Activated naive CD8-positive, alpha-beta T cell (primary cell): Measurements from ENCODE around the gene KDF1.
A peak's percentile ranks its signal among the peaks of the same experiment; 100 is the strongest.
"Not testable (repeated sequence)": the region's sequence is repeated elsewhere in the genome, so short reads cannot be mapped to it uniquely, and the experiment has no call there.

ENCODE experiments used
- H3K27ac Mint-ChIP-seq: one replicate; pipeline ENCODE4 v1.8.0; 2021; ENCODE audit warnings: mixed read lengths
- H3K27me3 Mint-ChIP-seq: one replicate; pipeline ENCODE4 v1.8.0; 2021; ENCODE audit warnings: mixed read lengths
- H3K36me3 Mint-ChIP-seq: one replicate; pipeline ENCODE4 v1.8.0; 2021; ENCODE audit warnings: mixed read lengths
- H3K4me1 Mint-ChIP-seq: one replicate; pipeline ENCODE4 v1.8.0; 2021; ENCODE audit warnings: low read depth, mixed read lengths
- H3K4me3 Mint-ChIP-seq: one replicate; pipeline ENCODE4 v1.8.0; 2021; ENCODE audit warnings: mild to moderate bottlenecking, mixed read lengths
- H3K9me3 Mint-ChIP-seq: one replicate; pipeline ENCODE4 v1.8.0; 2021; ENCODE audit warnings: low read depth, mixed read lengths

The KDF1 gene

GRCh38 chr1:26949926-26950319, 10.3 kb downstream of the KDF1 start:
- Mint-ChIP-seq H3K27ac (no peak overlapping the region), H3K36me3 (peaks cover 5% of the 10 kb centered on the region)

GRCh38 chr1:26949266-26949925, 10.9 kb downstream of the KDF1 start:
- Mint-ChIP-seq H3K27me3 (no peaks in the 10 kb centered on the region), H3K4me3 (no peak overlapping the region), H3K36me3 (peaks cover 5% of the 10 kb centered on the region)

More at GRCh38 chr1:26949926-26950319, 10.3 kb downstream of the KDF1 start:
- H3K4me3 Mint-ChIP-seq = no peak overlapping the region
- H3K4me1 Mint-ChIP-seq = peaks cover 1% of the 10 kb centered on the region
- no peaks in the 10 kb centered on the region for H3K27me3 Mint-ChIP-seq
- H3K9me3 Mint-ChIP-seq = no peaks in the 10 kb centered on the region

GRCh38 chr1:26948725-26949057, 11.6 kb downstream of the KDF1 start:
- H3K9me3 Mint-ChIP-seq, H3K27ac Mint-ChIP-seq, H3K4me1 Mint-ChIP-seq, H3K27me3 Mint-ChIP-seq, H3K4me3 Mint-ChIP-seq, H3K36me3 Mint-ChIP-seq: not testable (repeated sequence)

More at GRCh38 chr1:26949266-26949925, 10.9 kb downstream of the KDF1 start:
- H3K27ac Mint-ChIP-seq = no peak overlapping the region
- peaks cover 1% of the 10 kb centered on the region for H3K4me1 Mint-ChIP-seq
- H3K9me3 Mint-ChIP-seq = no peaks in the 10 kb centered on the region

- Mint-ChIP-seq H3K9me3 (no peaks in the 10 kb centered on the region), H3K4me3 (no peak overlapping the region), H3K36me3 (peaks cover 5% of the 10 kb centered on the region), H3K27ac (no peak overlapping the region), H3K27me3 (no peaks in the 10 kb centered on the region), H3K4me1 (peaks cover 1% of the 10 kb centered on the region)
These were observed 14.0 kb downstream of the KDF1 start for GRCh38 chr1:26946270-26946669.

GRCh38 chr1:26945728-26946127, 14.5 kb downstream of the KDF1 start:
- H3K27me3 Mint-ChIP-seq = no peaks in the 10 kb centered on the region
- H3K4me3 Mint-ChIP-seq = no peak overlapping the region
- no peak overlapping the region for H3K27ac Mint-ChIP-seq
- H3K4me1 Mint-ChIP-seq = peaks cover 1% of the 10 kb centered on the region
- no peaks in the 10 kb centered on the region for H3K9me3 Mint-ChIP-seq
- H3K36me3 Mint-ChIP-seq = peaks cover 3% of the 10 kb centered on the region

GRCh38 chr1:26945138-26945537, 15.1 kb downstream of the KDF1 start:
- Mint-ChIP-seq H3K4me1 (peaks cover 1% of the 10 kb centered on the region), H3K4me3 (no peak overlapping the region), H3K36me3 (peaks cover 2% of the 10 kb centered on the region), H3K9me3 (no peaks in the 10 kb centered on the region), H3K27me3 (no peaks in the 10 kb centered on the region), H3K27ac (no peak overlapping the region)

- Mint-ChIP-seq H3K4me1 (no peaks in the 10 kb centered on the region), H3K27me3 (no peaks in the 10 kb centered on the region), H3K36me3 (peaks cover 2% of the 10 kb centered on the region), H3K27ac (no peak overlapping the region), H3K4me3 (no peak overlapping the region), H3K9me3 (no peaks in the 10 kb centered on the region)
These were observed 17.6 kb downstream of the KDF1 start for GRCh38 chr1:26942656-26943055.

- Mint-ChIP-seq H3K36me3 (peaks cover 2% of the 10 kb centered on the region), H3K4me1 (no peaks in the 10 kb centered on the region), H3K9me3 (no peaks in the 10 kb centered on the region), H3K27me3 (no peaks in the 10 kb centered on the region), H3K27ac (no peak overlapping the region), H3K4me3 (no peak overlapping the region)
These were observed 19.0 kb downstream of the KDF1 start for GRCh38 chr1:26941311-26941710.

- H3K9me3 Mint-ChIP-seq = no peaks in the 10 kb centered on the region
- no peak overlapping the region for H3K4me3 Mint-ChIP-seq
- H3K4me1 Mint-ChIP-seq = no peaks in the 10 kb centered on the region
- no peak overlapping the region for H3K27ac Mint-ChIP-seq
- H3K36me3 Mint-ChIP-seq = peaks cover 4% of the 10 kb centered on the region
- no peaks in the 10 kb centered on the region for H3K27me3 Mint-ChIP-seq
These were observed 21.6 kb downstream of the KDF1 start for GRCh38 chr1:26938659-26939025.

GRCh38 chr1:26938004-26938658, 22.1 kb downstream of the KDF1 start:
- Mint-ChIP-seq H3K4me3 (no peak overlapping the region), H3K4me1 (no peaks in the 10 kb centered on the region), H3K9me3 (no peaks in the 10 kb centered on the region), H3K27me3 (no peaks in the 10 kb centered on the region), H3K27ac (no peak overlapping the region), H3K36me3 (peaks cover 4% of the 10 kb centered on the region)

- Mint-ChIP-seq H3K9me3 (no peaks in the 10 kb centered on the region), H3K36me3 (peaks cover 2% of the 10 kb centered on the region), H3K27ac (no peak overlapping the region), H3K27me3 (no peaks in the 10 kb centered on the region), H3K4me1 (no peaks in the 10 kb centered on the region), H3K4me3 (no peak overlapping the region)
These were observed 23.4 kb downstream of the KDF1 start for GRCh38 chr1:26936823-26937222.

- Mint-ChIP-seq H3K36me3 (peaks cover 8% of the 10 kb centered on the region), H3K4me3 (no peak overlapping the region)
These were observed 27.7 kb downstream of the KDF1 start for GRCh38 chr1:26932531-26932930.

GRCh38 chr1:26923711-26924110, 36.6 kb downstream of the KDF1 start:
- Mint-ChIP-seq H3K27me3 (no peaks in the 10 kb centered on the region), H3K36me3 (peaks cover 13% of the 10 kb centered on the region), H3K27ac (peak overlapping the region; percentile 97), H3K9me3 (no peaks in the 10 kb centered on the region), H3K4me3 (peak overlapping the region; percentile 93), H3K4me1 (peaks cover 50% of the 10 kb centered on the region)

More at GRCh38 chr1:26932531-26932930, 27.7 kb downstream of the KDF1 start:
- Mint-ChIP-seq H3K4me1 (peaks cover 7% of the 10 kb centered on the region), H3K27ac (no peak overlapping the region), H3K9me3 (no peaks in the 10 kb centered on the region), H3K27me3 (no peaks in the 10 kb centered on the region)

- Mint-ChIP-seq H3K4me3 (peak overlapping the region; percentile 93), H3K27me3 (no peaks in the 10 kb centered on the region), H3K9me3 (no peaks in the 10 kb centered on the region), H3K4me1 (peaks cover 45% of the 10 kb centered on the region), H3K27ac (peak overlapping the region; percentile 97), H3K36me3 (peaks cover 8% of the 10 kb centered on the region)
These were observed 37.4 kb downstream of the KDF1 start for GRCh38 chr1:26922901-26923300.

GRCh38 chr1:26922431-26922729, 37.9 kb downstream of the KDF1 start:
- peaks cover 8% of the 10 kb centered on the region for H3K36me3 Mint-ChIP-seq
- peaks cover 44% of the 10 kb centered on the region for H3K4me1 Mint-ChIP-seq
- H3K9me3 Mint-ChIP-seq = no peaks in the 10 kb centered on the region
- H3K27ac Mint-ChIP-seq = peak overlapping the region; percentile 97
- H3K4me3 Mint-ChIP-seq = peak overlapping the region; percentile 93
- H3K27me3 Mint-ChIP-seq = no peaks in the 10 kb centered on the region
